H1 (cell line): Measurements from ENCODE around the gene C6orf136. TPM values are rescaled to one million over a fixed set of nuclear protein-coding genes. Genes with fewer than 3 reads are reported as not detected.

Source experiments
- CBX8 ChIP-seq: fragments of 300-800, 300-1000 bp; sonication (generic); IDR thresholded peaks from 2 replicates; pipeline ENCODE4 v1.7.1; 2016; ENCODE audit warnings: low read depth, low read length, borderline replicate concordance
- CHD2 ChIP-seq: IDR thresholded peaks from 2 replicates; pipeline ENCODE4 v1.6.1; 2012; ENCODE audit warnings: low read length, improper control_type of control experiment
- HDAC2 ChIP-seq, 2 experiments: fragments of 300-600 bp in 1 of 2; sonication (generic) in 1 of 2; IDR thresholded peaks; 2 replicates each; pipeline ENCODE4 v1.6.1; 2011 to 2012; ENCODE audit warnings: low read depth in 2 of 2, low read length in 2 of 2, mild to moderate bottlenecking in 2 of 2, moderate library complexity in 2 of 2, borderline replicate concordance in 1 of 2, inconsistent platforms in 1 of 2
- polyA plus RNA-seq, 7 experiments: library from polyadenylated mRNA; depleted of rRNA in 3 of 7; stranded (reverse) in 5 of 7; unstranded in 2 of 7; fragments of >200 nt in 5 of 7; fragments of 200-250 nt in 2 of 7; gene quantifications; 1 replicate in 5 of 7; 2 replicates in 1 of 7; 4 replicates in 1 of 7; pipeline versions ENCODE4 v1.2.1 to v1.2.3, GENCODE V29; 2011 to 2013; ENCODE audit warnings: missing spikeins in 2 of 7, mixed read lengths in 2 of 7
- total RNA-seq: library from RNA; stranded (reverse); fragmentation: NEBNext Ultra II Directional; extraction: Animal tissue kit (Norgen Biotek cat#: 25700); gene quantifications from 2 replicates; pipeline ENCODE4 v1.2.1, GENCODE V29; 2021

The C6orf136 gene
- total and polyA plus RNA-seq, 2 of the 8 experiments (the other 6 are each of a cell fraction or from before 2014, with no cell fraction given), result 20.8 to 23.1 TPM

DNA sequence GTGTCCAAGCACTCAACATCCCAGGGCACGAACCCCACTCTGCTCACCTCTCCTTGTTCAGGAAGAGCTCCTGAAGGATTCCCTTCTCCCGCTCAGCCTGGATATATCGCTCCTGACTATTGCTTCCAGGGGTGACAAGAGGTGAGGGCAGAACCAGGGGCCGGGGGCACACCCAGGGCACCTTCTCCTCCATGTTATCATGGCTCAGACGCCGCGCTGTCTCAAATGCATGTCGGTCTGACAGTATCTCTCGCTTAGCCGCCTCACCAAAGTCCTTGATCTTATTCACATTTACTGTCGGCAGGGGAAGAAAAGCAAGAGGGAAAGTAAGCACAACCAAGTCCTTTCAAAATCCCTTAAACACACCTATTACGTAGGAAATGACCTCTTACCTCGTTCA is 43.0 kb upstream of the C6orf136 start (continued):
- no peak for TF ChIP-seq CBX8
- TF ChIP-seq HDAC2 (IDR thresholded peaks at IDR 0.05; ENCODE audit: borderline replicate concordance in 1 of 2, low read depth in 2 of 2, low read length in 2 of 2), result no peak
- no peak for TF ChIP-seq CHD2
